ENCODE data around the gene PTGES2.

PTGES2 gene

GRCh38 chr9:128166169-128166568, 38.6 kb upstream of the PTGES2 start:
- Histone ChIP-seq H3K27ac (ENCODE audit: low read length) (no peak overlapping the region), H3K36me3 (replicated peaks; ENCODE audit: low read depth, low read length) (peaks cover 50% of the 10 kb centered on the region), H3K9ac (ENCODE audit: low read length) (no peak overlapping the region), H3K4me2 (ENCODE audit: low read length) (no peak overlapping the region), H3K4me3 (ENCODE audit: low read length) (no peak overlapping the region), H3K27me3 (ENCODE audit: low read depth, low read length) (no peaks in the 10 kb centered on the region), H4K20me1 (ENCODE audit: insufficient read depth, low read length) (no peaks in the 10 kb centered on the region), H3K9me3 (ENCODE audit: insufficient read depth, low read length) (no peaks in the 10 kb centered on the region), H2AFZ (ENCODE audit: low read depth, low read length) (no peak overlapping the region), H3K4me1 (ENCODE audit: low read length) (peaks cover 1% of the 10 kb centered on the region), H3K79me2 (ENCODE audit: low read length) (peaks cover 2% of the 10 kb centered on the region)
- TF ChIP-seq CTCF (IDR thresholded peaks at IDR 0.05; ENCODE audit: low read depth, low read length) (no peak), EZH2phosphoT487 (IDR thresholded peaks at IDR 0.05; ENCODE audit: low read depth) (no peak)

GRCh38 chr9:128164307-128164885, 36.9 kb upstream of the PTGES2 start:
- no peaks in the 10 kb centered on the region for H3K27me3 ChIP-seq (ENCODE audit: low read depth, low read length)
- H3K4me1 ChIP-seq (ENCODE audit: low read length), result peaks cover 10% of the 10 kb centered on the region
- peaks cover 8% of the 10 kb centered on the region for H3K79me2 ChIP-seq (ENCODE audit: low read length)
- H3K9me3 ChIP-seq (ENCODE audit: insufficient read depth, low read length), result no peaks in the 10 kb centered on the region
- no peak overlapping the region for H3K4me2 ChIP-seq (ENCODE audit: low read length)
- no peak for TF ChIP-seq CTCF (IDR thresholded peaks at IDR 0.05; ENCODE audit: low read depth, low read length)
- no peak for TF ChIP-seq EZH2phosphoT487 (IDR thresholded peaks at IDR 0.05; ENCODE audit: low read depth)
- no peak overlapping the region for H2AFZ ChIP-seq (ENCODE audit: low read depth, low read length)
- no peak overlapping the region for H3K4me3 ChIP-seq (ENCODE audit: low read length)
- peaks cover 44% of the 10 kb centered on the region for H3K36me3 ChIP-seq (replicated peaks; ENCODE audit: low read depth, low read length)
- H3K9ac ChIP-seq (ENCODE audit: low read length), result no peak overlapping the region
- H4K20me1 ChIP-seq (ENCODE audit: insufficient read depth, low read length), result no peaks in the 10 kb centered on the region
- no peak overlapping the region for H3K27ac ChIP-seq (ENCODE audit: low read length)

GRCh38 chr9:128163523-128164306, 36.2 kb upstream of the PTGES2 start:
- Histone ChIP-seq H2AFZ (ENCODE audit: low read depth, low read length) (no peak overlapping the region), H3K27me3 (ENCODE audit: low read depth, low read length) (no peaks in the 10 kb centered on the region), H3K9me3 (ENCODE audit: insufficient read depth, low read length) (no peaks in the 10 kb centered on the region), H3K4me1 (ENCODE audit: low read length) (peaks cover 12% of the 10 kb centered on the region), H3K79me2 (ENCODE audit: low read length) (peaks cover 8% of the 10 kb centered on the region), H3K4me2 (ENCODE audit: low read length) (no peak overlapping the region), H4K20me1 (ENCODE audit: insufficient read depth, low read length) (no peaks in the 10 kb centered on the region), H3K4me3 (ENCODE audit: low read length) (no peak overlapping the region), H3K27ac (ENCODE audit: low read length) (no peak overlapping the region), H3K9ac (ENCODE audit: low read length) (no peak overlapping the region), H3K36me3 (replicated peaks; ENCODE audit: low read depth, low read length) (peaks cover 39% of the 10 kb centered on the region)
- TF ChIP-seq EZH2phosphoT487 (IDR thresholded peaks at IDR 0.05; ENCODE audit: low read depth) (no peak), CTCF (IDR thresholded peaks at IDR 0.05; ENCODE audit: low read depth, low read length) (no peak)

GRCh38 chr9:128163027-128163515, 35.5 kb upstream of the PTGES2 start:
- Histone ChIP-seq H3K4me3 (ENCODE audit: low read length) (no peak overlapping the region), H3K79me2 (ENCODE audit: low read length) (peaks cover 8% of the 10 kb centered on the region), H3K36me3 (replicated peaks; ENCODE audit: low read depth, low read length) (peaks cover 36% of the 10 kb centered on the region), H3K27me3 (ENCODE audit: low read depth, low read length) (no peaks in the 10 kb centered on the region), H3K27ac (ENCODE audit: low read length) (no peak overlapping the region), H3K4me2 (ENCODE audit: low read length) (no peak overlapping the region), H3K9me3 (ENCODE audit: insufficient read depth, low read length) (no peaks in the 10 kb centered on the region), H2AFZ (ENCODE audit: low read depth, low read length) (no peak overlapping the region), H4K20me1 (ENCODE audit: insufficient read depth, low read length) (no peaks in the 10 kb centered on the region), H3K9ac (ENCODE audit: low read length) (no peak overlapping the region), H3K4me1 (ENCODE audit: low read length) (peaks cover 12% of the 10 kb centered on the region)
- TF ChIP-seq EZH2phosphoT487 (IDR thresholded peaks at IDR 0.05; ENCODE audit: low read depth) (no peak), CTCF (IDR thresholded peaks at IDR 0.05; ENCODE audit: low read depth, low read length) (no peak)

All from OCI-LY3 (cell line).